GM12891 (cell line): Measurements from ENCODE around the gene CYP26B1.

ENCODE experiments used
- POLR2A ChIP-seq: IDR thresholded peaks from 2 replicates; pipeline ENCODE4 v1.6.1; 2011; ENCODE audit warnings: low read depth, low read length, control low read depth
- POLR2AphosphoS5 ChIP-seq: IDR thresholded peaks from 2 replicates; pipeline ENCODE4 v1.6.1; 2011; ENCODE audit warnings: low read depth, low read length, control low read depth
- POU2F2 ChIP-seq: IDR thresholded peaks from 2 replicates; pipeline ENCODE4 v1.6.1; 2011; ENCODE audit warnings: low read depth, mild to moderate bottlenecking, control low read depth, low read length, moderate library complexity
- TAF1 ChIP-seq: IDR thresholded peaks from 2 replicates; pipeline ENCODE4 v1.6.1; 2011; ENCODE audit warnings: low read depth, low read length, control low read depth

- TF ChIP-seq POLR2AphosphoS5 (no peak), POLR2A (no peak), TAF1 (no peak), POU2F2 (no peak)
Measured at GRCh38 chr2:72126186-72127100, 21.2 kb downstream of the CYP26B1 start.
